HG03039 (cell line): ENCODE results near the gene PLOD2.

Experiments
- ATAC-seq: cut with Tn5 transposase; IDR thresholded peaks from one replicate; pipeline ENCODE4 v1.9.1; 2021; ENCODE audit warnings: mild to moderate bottlenecking, moderate library complexity; ENCODE audit not compliant: unreplicated experiment

The PLOD2 gene

GRCh38 chr3:146160964-146161662 is at the start of gene PLOD2:
TSS of gene PLOD2 (minus strand) at chr3:146161184. CDS start at chr3:146160989, 195 bp downstream.
- peak; percentile 47 for ATAC-seq

GRCh38 chr3:146209371-146209770 is 48.4 kb upstream of the PLOD2 start:
- no peak for ATAC-seq

GRCh38 chr3:146203776-146204175 is 42.8 kb upstream of the PLOD2 start:
- ATAC-seq: no peak

- ATAC-seq: no peak
These were observed 39.7 kb upstream of the PLOD2 start for GRCh38 chr3:146200461-146201220.

- no peak for ATAC-seq
These were observed 38.8 kb upstream of the PLOD2 start for GRCh38 chr3:146199762-146200161.

- ATAC-seq: no peak
These were observed 35.8 kb upstream of the PLOD2 start for GRCh38 chr3:146196789-146197188.

- ATAC-seq: no peak
These were observed 34.6 kb upstream of the PLOD2 start for GRCh38 chr3:146195605-146196004.

- ATAC-seq: no peak
These were observed 34.0 kb upstream of the PLOD2 start for GRCh38 chr3:146195030-146195429.

- no peak for ATAC-seq
These were observed 30.1 kb upstream of the PLOD2 start for GRCh38 chr3:146191051-146191450.

GRCh38 chr3:146189519-146190173 is 28.7 kb upstream of the PLOD2 start:
- ATAC-seq: peak; percentile 96

- ATAC-seq: no peak
These were observed 26.5 kb upstream of the PLOD2 start for GRCh38 chr3:146187334-146187950.

- ATAC-seq: no peak
These were observed 23.4 kb upstream of the PLOD2 start for GRCh38 chr3:146184241-146185015.

GRCh38 chr3:146181216-146181615 is 20.2 kb upstream of the PLOD2 start:
- ATAC-seq: no peak

GRCh38 chr3:146180376-146180775 is 19.4 kb upstream of the PLOD2 start:
- no peak for ATAC-seq

GRCh38 chr3:146178006-146178689 is 17.2 kb upstream of the PLOD2 start:
- ATAC-seq: no peak

- ATAC-seq: no peak
These were observed 16.5 kb upstream of the PLOD2 start for GRCh38 chr3:146177519-146177918.

GRCh38 chr3:146177072-146177471 is 16.1 kb upstream of the PLOD2 start:
- no peak for ATAC-seq

GRCh38 chr3:146172586-146172985 is 11.6 kb upstream of the PLOD2 start:
- ATAC-seq: no peak

- no peak for ATAC-seq
These were observed 9.6 kb upstream of the PLOD2 start for GRCh38 chr3:146170591-146170990.

GRCh38 chr3:146169891-146170290 is 8.9 kb upstream of the PLOD2 start:
- no peak for ATAC-seq
